ENCODE results near the gene PPP2R1B. TPM values are rescaled to one million over a fixed set of nuclear protein-coding genes. Genes with fewer than 3 reads are reported as not detected.
A peak's percentile ranks its signal among the peaks of the same experiment; 100 is the strongest.

The PPP2R1B gene
- total RNA-seq, 1 donor from 2014 or later = 33.8 TPM

DNA sequence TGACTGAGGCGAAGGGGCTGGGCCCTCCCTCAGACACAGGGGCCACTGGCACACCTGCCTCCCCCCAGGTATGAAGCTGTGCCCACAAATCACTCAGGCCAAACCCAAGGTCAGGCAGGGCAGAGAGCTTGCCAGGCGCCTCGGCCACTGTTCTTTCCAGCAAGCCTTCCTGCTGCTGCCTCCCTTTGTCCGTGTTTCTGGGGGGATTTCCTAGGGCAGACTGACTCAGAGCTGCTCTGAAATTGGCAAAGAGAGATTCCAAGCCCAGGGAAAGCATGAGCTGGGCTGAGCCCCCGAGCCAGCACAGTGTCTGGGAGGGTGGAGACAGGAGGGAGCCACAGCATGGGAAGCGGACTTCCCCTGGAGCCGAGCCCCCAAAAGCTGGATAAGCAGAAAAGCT, 33.2 kb downstream of the PPP2R1B start:
- H3K36me3 Mint-ChIP-seq = peaks cover 7% of the 10 kb centered on the region
- H3K9me3 Mint-ChIP-seq = no peaks in the 10 kb centered on the region
- H3K27ac Mint-ChIP-seq = peak overlapping the region; percentile 39
- no peaks in the 10 kb centered on the region for H3K27me3 Mint-ChIP-seq (ENCODE audit: low read depth)
- TF ChIP-seq CTCF (IDR thresholded peaks at IDR 0.05; ENCODE audit: unreplicated experiment) = no peak
- no peak overlapping the region for H3K4me3 Mint-ChIP-seq
- H3K4me1 Mint-ChIP-seq = peaks cover 49% of the 10 kb centered on the region
- no peak for DNase-seq (ENCODE audit: low spot score in 2 of 2, unreplicated experiment in 2 of 2)

DNA sequence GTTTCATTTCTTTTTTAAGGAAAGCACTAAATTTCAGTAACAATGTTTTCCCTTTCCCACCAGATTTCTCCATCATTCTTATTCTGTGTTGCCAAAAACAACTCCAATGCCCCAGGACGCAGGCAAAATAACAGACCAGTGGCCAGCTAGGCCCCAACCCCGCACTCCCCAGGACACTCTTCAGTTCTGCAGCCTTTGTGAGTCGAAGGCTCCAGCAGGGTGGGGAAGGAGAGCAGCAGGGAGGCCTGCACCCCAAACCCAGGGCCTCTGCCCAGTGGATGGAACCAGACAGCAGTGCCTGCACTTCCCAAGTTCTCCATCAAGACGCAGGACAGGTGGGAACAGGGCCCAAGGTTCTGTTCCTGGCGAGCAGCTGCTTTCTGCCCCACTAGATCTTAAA, 34.4 kb downstream of the PPP2R1B start:
- H3K4me3 Mint-ChIP-seq = no peak overlapping the region

GRCh38 chr11:111730871-111731591, 35.2 kb downstream of the PPP2R1B start:
- H3K36me3 Mint-ChIP-seq = peaks cover 7% of the 10 kb centered on the region
- H3K27me3 Mint-ChIP-seq (ENCODE audit: low read depth) = no peaks in the 10 kb centered on the region
- TF ChIP-seq CTCF (IDR thresholded peaks at IDR 0.05; ENCODE audit: unreplicated experiment) = no peak
- H3K4me1 Mint-ChIP-seq = peaks cover 39% of the 10 kb centered on the region
- H3K9me3 Mint-ChIP-seq = no peaks in the 10 kb centered on the region
- H3K4me3 Mint-ChIP-seq = no peak overlapping the region
- no peak for DNase-seq (ENCODE audit: low spot score in 2 of 2, unreplicated experiment in 2 of 2)
- H3K27ac Mint-ChIP-seq = no peak overlapping the region

More for the DNA sequence above, 34.4 kb downstream of the PPP2R1B start:
- no peak for DNase-seq (ENCODE audit: low spot score in 2 of 2, unreplicated experiment in 2 of 2)
- H3K27me3 Mint-ChIP-seq (ENCODE audit: low read depth) = no peaks in the 10 kb centered on the region
- no peak for TF ChIP-seq CTCF (IDR thresholded peaks at IDR 0.05; ENCODE audit: unreplicated experiment)
- H3K36me3 Mint-ChIP-seq = peaks cover 6% of the 10 kb centered on the region
- H3K9me3 Mint-ChIP-seq = no peaks in the 10 kb centered on the region
- H3K4me1 Mint-ChIP-seq = peaks cover 47% of the 10 kb centered on the region
- H3K27ac Mint-ChIP-seq = peak overlapping the region; percentile 14

GRCh38 chr11:111729831-111730311, 36.3 kb downstream of the PPP2R1B start:
- Mint-ChIP-seq H3K9me3 (no peaks in the 10 kb centered on the region), H3K4me3 (no peak overlapping the region), H3K4me1 (peaks cover 27% of the 10 kb centered on the region), H3K36me3 (peaks cover 12% of the 10 kb centered on the region), H3K27ac (peak overlapping the region; percentile 84), H3K27me3 (ENCODE audit: low read depth) (no peaks in the 10 kb centered on the region)
- TF ChIP-seq CTCF (IDR thresholded peaks at IDR 0.05; ENCODE audit: unreplicated experiment) = no peak
- DNase-seq (ENCODE audit: low spot score in 2 of 2, unreplicated experiment in 2 of 2) = no peak

GRCh38 chr11:111729071-111729830, 36.9 kb downstream of the PPP2R1B start:
- no peak overlapping the region for H3K4me3 Mint-ChIP-seq

More at GRCh38 chr11:111729071-111729830, 36.9 kb downstream of the PPP2R1B start:
- peak overlapping the region; percentile 84 for H3K27ac Mint-ChIP-seq
- no peaks in the 10 kb centered on the region for H3K9me3 Mint-ChIP-seq
- peaks cover 14% of the 10 kb centered on the region for H3K36me3 Mint-ChIP-seq
- no peak for DNase-seq (ENCODE audit: low spot score in 2 of 2, unreplicated experiment in 2 of 2)
- no peaks in the 10 kb centered on the region for H3K27me3 Mint-ChIP-seq (ENCODE audit: low read depth)
- no peak for TF ChIP-seq CTCF (IDR thresholded peaks at IDR 0.05; ENCODE audit: unreplicated experiment)
- H3K4me1 Mint-ChIP-seq = peaks cover 24% of the 10 kb centered on the region

All from mesothelial cell of epicardium (in vitro differentiated cells).